ENCODE measurements around the gene PLPPR3. TPM values are rescaled to one million over a fixed set of nuclear protein-coding genes. Genes with fewer than 3 reads are reported as not detected.

PLPPR3 gene
- polyA plus RNA-seq, 1 of the 3 experiments (the other 2 are of a cell fraction): 1.6 TPM

- peaks cover 27 to 32% of the 10 kb centered on the region in 2 experiments for H3K36me3 ChIP-seq (replicated peaks in 1 of 2; ENCODE audit: control insufficient read depth in 1 of 2, insufficient read depth in 2 of 2, low read length in 1 of 2)
- no peak overlapping the region for H3K4me3 ChIP-seq (ENCODE audit: low read depth in 2 of 2, low read length in 1 of 2)
- H3K9ac ChIP-seq: no peak overlapping the region
- peaks cover 37% of the 10 kb centered on the region for H4K20me1 ChIP-seq (ENCODE audit: insufficient read depth)
- WGBS (ENCODE audit: low lambda C conversion rate): 97% methylated on average over 61 of the region's 87 CpGs
- no peak overlapping the region for H3K27ac ChIP-seq (ENCODE audit: low read depth in 2 of 2, low read length in 1 of 2)
- peaks cover 26% of the 10 kb centered on the region for H3F3A ChIP-seq (replicated peaks; ENCODE audit: insufficient read depth)
- H2AFZ ChIP-seq (ENCODE audit: low read depth): no peak overlapping the region
- H3K27me3 ChIP-seq (ENCODE audit: insufficient read depth): no peaks in the 10 kb centered on the region
- H3K4me2 ChIP-seq: no peak overlapping the region
- H3K9me3 ChIP-seq: no peaks in the 10 kb centered on the region
- DNase-seq: no peak
- no peaks in the 10 kb centered on the region for H3K4me1 ChIP-seq (ENCODE audit: control insufficient read depth in 1 of 2, insufficient read depth in 2 of 2, low read depth in 1 of 2, low read length in 1 of 2)
- POLR2A ChIA-PET: interaction anchor here (1.5 kb wide), 1 partner anchor 9 kb away, joined by 6 read pairs; no protein-coding TSS in a partner anchor
- no peak for TF ChIP-seq FOXJ3 (CRISPR knock-in tag; IDR thresholded peaks at IDR 0.05)
- no peak for TF ChIP-seq REST (IDR thresholded peaks at IDR 0.05; ENCODE audit: low read depth, low read length)
- TF ChIP-seq NFIC (IDR thresholded peaks at IDR 0.05; ENCODE audit: borderline replicate concordance): no peak
- TF ChIP-seq RFX5 (IDR thresholded peaks at IDR 0.05; ENCODE audit: low read length): no peak
- TF ChIP-seq CHD2 (IDR thresholded peaks at IDR 0.05; ENCODE audit: low read length, partially characterized antibody): no peak
- no peak for TF ChIP-seq IRF3 (IDR thresholded peaks at IDR 0.05; ENCODE audit: low read depth, low read length)
- no peak for TF ChIP-seq JUND (IDR thresholded peaks at IDR 0.05)
- no peak for TF ChIP-seq FOSL2 (IDR thresholded peaks at IDR 0.05; ENCODE audit: borderline replicate concordance, low read depth)
- no peak for TF ChIP-seq MAX (IDR thresholded peaks at IDR 0.05; ENCODE audit: low read depth)
- TF ChIP-seq POLR2AphosphoS5 (IDR thresholded peaks at IDR 0.05; ENCODE audit: low read depth, low read length): no peak
- no peak for TF ChIP-seq YY1 (IDR thresholded peaks at IDR 0.05; ENCODE audit: low read depth)
- no peak for TF ChIP-seq RAD21 (IDR thresholded peaks at IDR 0.05; ENCODE audit: low read length)
- CTCF ChIA-PET: no interaction called here
- H3K79me2 ChIP-seq (ENCODE audit: insufficient read depth): peaks cover 15% of the 10 kb centered on the region; the same call in 1 of the 2 replicates
- no peaks in the 10 kb centered on the region for H3K9me2 ChIP-seq
These were observed 8.3 kb downstream of the PLPPR3 start for GRCh38 chr19:813219-814151.
